Brain microvascular endothelial cell (primary cell): Measurements from ENCODE around the gene BIRC6.
"Not testable (repeated sequence)": the region's sequence is repeated elsewhere in the genome, so short reads cannot be mapped to it uniquely, and the experiment has no call there.

Experiments used
- DNase-seq: peaks from one replicate; pipeline ENCODE4 v3.0.0-alpha.2; 2020
- H3K27ac ChIP-seq: fragments of 250-450 bp; sonication (Bioruptor Pico); 2 replicates; pipeline ENCODE4 v1.5.1; 2020; ENCODE audit warnings: mild to moderate bottlenecking, moderate library complexity
- H3K27me3 ChIP-seq: fragments of 250-450 bp; sonication (Bioruptor Pico); replicated peaks from 2 replicates; pipeline ENCODE4 v1.5.1; 2020; ENCODE audit warnings: mild to moderate bottlenecking
- H3K36me3 ChIP-seq: fragments of 250-450 bp; sonication (Bioruptor Pico); replicated peaks from 2 replicates; pipeline ENCODE4 v1.5.1; 2020; ENCODE audit warnings: mild to moderate bottlenecking
- H3K4me3 ChIP-seq: 2 replicates; pipeline ENCODE4 v1.5.1; 2011; ENCODE audit warnings: low read depth, mild to moderate bottlenecking, control low read depth, low read length, moderate library complexity
- in situ Hi-C: cut with HindIII; loops from 2 replicates; pipeline ENCODE4 v1.10.0; 2017; ENCODE audit warnings: low sequenced_read_pairs, low pct_ligation_motif_present
- TF ChIP-seq, protein P1 (sequence below): IDR thresholded peaks from 2 replicates; pipeline ENCODE4 v1.5.1; 2011; ENCODE audit warnings: low read depth, mild to moderate bottlenecking, moderate library complexity, low read length, control low read depth, inconsistent platforms; ENCODE audit errors: missing control alignments

BIRC6 gene

DNA sequence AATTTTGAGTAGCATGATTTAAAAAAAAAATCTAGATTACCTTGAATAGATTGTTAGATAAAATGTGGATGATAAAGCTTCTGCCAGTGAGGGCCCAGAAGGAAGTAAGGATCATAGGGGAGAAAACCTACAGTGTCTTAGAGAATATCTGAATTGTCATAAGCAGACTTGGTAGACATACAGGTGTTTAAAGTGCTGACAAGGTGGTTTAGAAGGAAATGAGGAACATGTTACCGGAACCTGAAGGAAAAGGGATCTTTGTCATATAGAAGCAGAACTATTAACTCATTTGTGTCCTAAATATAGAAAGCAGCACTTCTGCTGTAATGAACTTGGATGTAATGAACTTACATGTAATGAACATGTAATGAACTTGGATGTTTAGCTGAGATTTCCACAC lies 176.1 kb downstream of the BIRC6 start:
- Histone ChIP-seq H3K4me3 (no peak overlapping the region), H3K27me3 (no peaks in the 10 kb centered on the region), H3K27ac (no peak overlapping the region), H3K36me3 (peaks cover 16% of the 10 kb centered on the region)
- TF ChIP-seq, protein P1, sequence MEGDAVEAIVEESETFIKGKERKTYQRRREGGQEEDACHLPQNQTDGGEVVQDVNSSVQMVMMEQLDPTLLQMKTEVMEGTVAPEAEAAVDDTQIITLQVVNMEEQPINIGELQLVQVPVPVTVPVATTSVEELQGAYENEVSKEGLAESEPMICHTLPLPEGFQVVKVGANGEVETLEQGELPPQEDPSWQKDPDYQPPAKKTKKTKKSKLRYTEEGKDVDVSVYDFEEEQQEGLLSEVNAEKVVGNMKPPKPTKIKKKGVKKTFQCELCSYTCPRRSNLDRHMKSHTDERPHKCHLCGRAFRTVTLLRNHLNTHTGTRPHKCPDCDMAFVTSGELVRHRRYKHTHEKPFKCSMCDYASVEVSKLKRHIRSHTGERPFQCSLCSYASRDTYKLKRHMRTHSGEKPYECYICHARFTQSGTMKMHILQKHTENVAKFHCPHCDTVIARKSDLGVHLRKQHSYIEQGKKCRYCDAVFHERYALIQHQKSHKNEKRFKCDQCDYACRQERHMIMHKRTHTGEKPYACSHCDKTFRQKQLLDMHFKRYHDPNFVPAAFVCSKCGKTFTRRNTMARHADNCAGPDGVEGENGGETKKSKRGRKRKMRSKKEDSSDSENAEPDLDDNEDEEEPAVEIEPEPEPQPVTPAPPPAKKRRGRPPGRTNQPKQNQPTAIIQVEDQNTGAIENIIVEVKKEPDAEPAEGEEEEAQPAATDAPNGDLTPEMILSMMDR, result no peak
- DNase-seq, result no peak
- in situ Hi-C loops, result no loop called here

DNA sequence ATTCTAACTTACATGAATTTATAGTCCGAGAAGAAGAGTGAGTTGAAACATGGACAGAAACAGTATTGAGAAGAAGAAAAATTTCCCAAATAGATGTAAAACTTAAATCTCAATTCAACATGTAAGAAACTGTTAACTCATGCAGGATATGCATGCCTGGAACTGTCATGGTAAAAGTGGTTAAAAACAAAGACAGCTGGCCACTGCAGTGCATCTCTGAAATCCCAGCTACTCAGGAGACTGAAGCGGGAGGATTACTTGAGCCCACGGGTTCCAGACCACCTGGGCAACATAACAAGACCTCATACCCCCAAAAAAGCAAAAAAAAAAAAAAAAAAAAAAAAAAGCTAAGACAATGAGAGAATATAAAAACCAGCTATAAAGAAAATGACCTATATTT lies 178.0 kb downstream of the BIRC6 start:
- Histone ChIP-seq H3K36me3 (peaks cover 10% of the 10 kb centered on the region), H3K27me3 (no peaks in the 10 kb centered on the region), H3K4me3 (no peak overlapping the region), H3K27ac (no peak overlapping the region)
- in situ Hi-C loops, result no loop called here
- TF ChIP-seq, protein P1, result no peak
- no peak for DNase-seq

DNA sequence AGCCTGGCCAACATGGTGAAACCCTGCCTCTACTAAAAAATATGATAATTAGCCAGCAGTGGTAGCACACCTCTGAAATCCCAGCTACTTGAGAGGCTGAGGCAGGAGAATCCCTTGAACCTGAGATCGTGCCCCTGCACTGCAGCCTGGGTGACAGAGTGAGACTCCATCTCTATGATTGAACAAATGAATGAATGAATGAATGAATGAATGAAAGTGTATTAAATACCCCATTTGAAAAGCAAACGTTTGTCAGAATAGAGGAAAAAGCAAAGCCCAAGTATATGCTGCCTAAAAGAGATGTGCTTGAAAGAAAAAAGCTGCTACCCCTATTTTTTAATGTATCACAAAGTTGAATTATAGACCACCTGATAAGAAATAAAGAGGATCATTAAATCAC lies 181.9 kb downstream of the BIRC6 start:
- no peak overlapping the region for H3K4me3 ChIP-seq
- H3K27me3 ChIP-seq, result no peaks in the 10 kb centered on the region
- in situ Hi-C loops, result no loop called here

DNA sequence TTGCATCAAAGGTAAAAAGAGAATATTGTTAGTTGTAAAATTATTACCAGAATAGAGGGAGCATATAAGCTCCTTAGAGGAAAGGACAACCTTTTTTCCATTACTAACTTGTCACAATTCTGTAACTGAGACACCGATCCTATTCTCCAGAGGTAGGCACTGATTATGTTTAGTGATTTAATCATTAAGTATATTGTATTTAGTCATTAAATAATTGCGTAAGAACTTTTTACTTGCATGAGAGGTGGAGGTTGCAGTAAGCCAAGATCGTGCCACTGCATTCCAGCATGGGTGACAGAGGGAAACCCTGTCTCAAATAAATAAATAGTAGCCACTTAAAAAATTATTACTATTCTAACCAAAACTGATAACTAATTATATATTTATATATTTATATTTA lies 195.7 kb downstream of the BIRC6 start:
- DNase-seq, H3K27ac ChIP-seq, H3K27me3 ChIP-seq, H3K36me3 ChIP-seq, H3K4me3 ChIP-seq, in situ Hi-C loops: not testable (repeated sequence)

More for the DNA sequence above, 181.9 kb downstream of the BIRC6 start:
- Histone ChIP-seq H3K27ac (no peak overlapping the region), H3K36me3 (peaks cover 9% of the 10 kb centered on the region)
- TF ChIP-seq, protein P1, result no peak
- DNase-seq, result no peak

DNA sequence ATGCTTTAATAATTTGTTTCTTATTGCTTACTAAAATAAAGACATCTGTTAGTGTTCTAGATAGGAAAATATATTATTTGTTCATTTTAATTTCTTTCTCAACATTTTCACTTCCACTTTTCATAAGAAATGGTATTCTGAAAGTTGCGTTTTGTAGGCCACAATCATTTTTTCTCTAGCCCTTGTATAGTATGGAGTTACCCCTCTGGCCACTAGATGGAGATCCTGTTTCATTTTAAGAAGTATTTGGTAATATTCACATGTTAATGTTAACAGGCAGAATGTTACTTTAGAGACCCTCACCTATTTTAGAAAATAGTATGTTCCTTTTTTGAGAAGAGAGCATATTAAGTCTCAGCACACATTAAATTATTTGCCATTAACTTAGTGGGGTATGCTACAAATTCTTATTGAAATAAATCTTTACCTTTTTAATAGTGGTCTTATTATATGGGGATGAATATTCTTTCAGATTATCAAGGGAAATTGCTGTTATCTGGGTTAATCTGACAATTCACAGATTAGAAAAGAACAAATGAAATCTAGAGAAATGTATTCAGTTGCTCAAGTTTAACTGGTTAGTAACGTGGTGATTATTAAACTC lies 197.1 kb downstream of the BIRC6 start:
- Histone ChIP-seq H3K27ac (no peak overlapping the region), H3K27me3 (no peaks in the 10 kb centered on the region), H3K36me3 (peaks cover 5% of the 10 kb centered on the region), H3K4me3 (no peak overlapping the region)
- DNase-seq, result peak; percentile 21
- in situ Hi-C loops, result no loop called here
- TF ChIP-seq, protein P1, result peak; percentile 60

DNA sequence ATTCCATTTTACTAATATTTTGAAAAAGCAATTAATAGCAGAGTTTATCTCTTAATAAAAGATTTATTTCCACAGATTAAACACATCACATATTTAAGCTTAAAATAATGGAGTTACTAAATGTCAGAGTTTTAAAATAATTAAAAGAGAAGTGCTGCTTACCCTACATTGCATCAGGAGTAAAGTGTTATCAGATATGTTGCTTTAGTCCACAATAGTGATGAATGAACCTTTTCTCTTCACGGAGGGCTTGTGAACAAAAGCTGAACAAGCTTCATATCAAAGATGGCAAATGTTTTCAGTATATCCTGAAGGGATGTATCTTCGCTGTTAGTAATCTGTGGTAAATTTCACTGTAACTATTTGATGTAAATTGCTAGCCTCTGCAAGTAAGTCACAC lies 201.7 kb downstream of the BIRC6 start:
- Histone ChIP-seq H3K4me3 (no peak overlapping the region), H3K36me3 (peaks cover 10% of the 10 kb centered on the region), H3K27ac (no peak overlapping the region), H3K27me3 (no peaks in the 10 kb centered on the region)
- DNase-seq, result no peak
- TF ChIP-seq, protein P1, result no peak
- in situ Hi-C loops, result no loop called here
